GM23338 (cell line): ENCODE results near the gene DENND5A.

Experiments
- CREB1 ChIP-seq: fragments of 250-450 bp; sonication (Bioruptor Pico); IDR thresholded peaks from 2 replicates; pipeline ENCODE4 v1.5.0; 2020; ENCODE audit warnings: low read depth, mild to moderate bottlenecking, moderate library complexity
- EZH2 ChIP-seq: fragments of 200-600 bp; sonication (generic); IDR thresholded peaks from one replicate; pipeline ENCODE4 v1.8.0; 2017; ENCODE audit warnings: antibody characterized with exemption, mild to moderate bottlenecking, low read depth; ENCODE audit not compliant: unreplicated experiment
- EZH2phosphoT487 ChIP-seq: fragments of 200-600 bp; sonication (generic); IDR thresholded peaks from one replicate; pipeline ENCODE4 v1.8.1; 2018; ENCODE audit warnings: antibody characterized with exemption; ENCODE audit not compliant: unreplicated experiment
- JUNB ChIP-seq: IDR thresholded peaks from one replicate; pipeline ENCODE4 v1.6.1; 2016; ENCODE audit warnings: antibody characterized with exemption; ENCODE audit not compliant: unreplicated experiment
- NANOG ChIP-seq: IDR thresholded peaks from 2 replicates; pipeline ENCODE4 v1.6.1; 2016; ENCODE audit warnings: antibody characterized with exemption, borderline replicate concordance
- POLR2AphosphoS5 ChIP-seq: IDR thresholded peaks from 2 replicates; pipeline ENCODE4 v1.6.1; 2016; ENCODE audit warnings: antibody characterized with exemption, low read depth
- TF ChIP-seq, protein P1 (sequence below), 2 experiments: fragments of 200-600 bp in 1 of 2; sonication (generic) in 1 of 2; conservative IDR thresholded peaks; 2 replicates each; pipeline versions ENCODE4 v1.5.1 to v1.6.1; 2016 to 2017; ENCODE audit warnings: antibody characterized with exemption in 2 of 2, low read depth in 2 of 2, mild to moderate bottlenecking in 2 of 2, moderate library complexity in 1 of 2
- TF ChIP-seq, protein P2 (sequence below): IDR thresholded peaks from one replicate; pipeline ENCODE4 v1.6.1; 2018; ENCODE audit warnings: antibody characterized with exemption; ENCODE audit not compliant: unreplicated experiment
- TF ChIP-seq, protein P3 (sequence below): IDR thresholded peaks from 2 replicates; pipeline ENCODE4 v1.6.1; 2016; ENCODE audit warnings: antibody characterized with exemption
- TF ChIP-seq, protein P4 (sequence below): fragments of 250-450 bp; sonication (Bioruptor Pico); IDR thresholded peaks from 2 replicates; pipeline ENCODE4 v1.5.0; 2020; ENCODE audit warnings: mild to moderate bottlenecking, moderate library complexity

DNA sequence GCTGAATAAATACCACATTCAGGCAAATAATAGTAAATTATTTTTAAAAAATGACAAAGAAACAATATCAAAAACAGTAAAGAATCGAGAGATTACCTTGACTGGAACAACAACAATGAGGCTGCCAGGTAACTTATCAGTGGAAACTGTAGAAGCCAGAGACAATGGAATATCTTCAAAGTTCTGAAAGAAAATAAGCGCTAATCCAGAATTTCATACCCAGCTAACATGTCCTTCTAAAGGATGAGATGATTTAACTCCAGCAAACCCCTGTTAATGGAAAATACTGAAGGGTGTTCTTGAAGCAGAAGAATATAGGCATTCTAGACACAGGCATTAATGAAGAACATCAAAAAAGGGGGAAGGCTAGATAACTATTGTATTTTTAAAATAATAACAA lies 153.1 kb downstream of the DENND5A start:
- TF ChIP-seq, protein P1, sequence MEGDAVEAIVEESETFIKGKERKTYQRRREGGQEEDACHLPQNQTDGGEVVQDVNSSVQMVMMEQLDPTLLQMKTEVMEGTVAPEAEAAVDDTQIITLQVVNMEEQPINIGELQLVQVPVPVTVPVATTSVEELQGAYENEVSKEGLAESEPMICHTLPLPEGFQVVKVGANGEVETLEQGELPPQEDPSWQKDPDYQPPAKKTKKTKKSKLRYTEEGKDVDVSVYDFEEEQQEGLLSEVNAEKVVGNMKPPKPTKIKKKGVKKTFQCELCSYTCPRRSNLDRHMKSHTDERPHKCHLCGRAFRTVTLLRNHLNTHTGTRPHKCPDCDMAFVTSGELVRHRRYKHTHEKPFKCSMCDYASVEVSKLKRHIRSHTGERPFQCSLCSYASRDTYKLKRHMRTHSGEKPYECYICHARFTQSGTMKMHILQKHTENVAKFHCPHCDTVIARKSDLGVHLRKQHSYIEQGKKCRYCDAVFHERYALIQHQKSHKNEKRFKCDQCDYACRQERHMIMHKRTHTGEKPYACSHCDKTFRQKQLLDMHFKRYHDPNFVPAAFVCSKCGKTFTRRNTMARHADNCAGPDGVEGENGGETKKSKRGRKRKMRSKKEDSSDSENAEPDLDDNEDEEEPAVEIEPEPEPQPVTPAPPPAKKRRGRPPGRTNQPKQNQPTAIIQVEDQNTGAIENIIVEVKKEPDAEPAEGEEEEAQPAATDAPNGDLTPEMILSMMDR (conservative IDR thresholded peaks at IDR 0.05; ENCODE audit: low read depth in 2 of 2), result no peak
- TF ChIP-seq POLR2AphosphoS5, result no peak
- TF ChIP-seq EZH2, result no peak
- TF ChIP-seq CREB1 (CRISPR knock-in tag), result no peak
- TF ChIP-seq, protein P2, sequence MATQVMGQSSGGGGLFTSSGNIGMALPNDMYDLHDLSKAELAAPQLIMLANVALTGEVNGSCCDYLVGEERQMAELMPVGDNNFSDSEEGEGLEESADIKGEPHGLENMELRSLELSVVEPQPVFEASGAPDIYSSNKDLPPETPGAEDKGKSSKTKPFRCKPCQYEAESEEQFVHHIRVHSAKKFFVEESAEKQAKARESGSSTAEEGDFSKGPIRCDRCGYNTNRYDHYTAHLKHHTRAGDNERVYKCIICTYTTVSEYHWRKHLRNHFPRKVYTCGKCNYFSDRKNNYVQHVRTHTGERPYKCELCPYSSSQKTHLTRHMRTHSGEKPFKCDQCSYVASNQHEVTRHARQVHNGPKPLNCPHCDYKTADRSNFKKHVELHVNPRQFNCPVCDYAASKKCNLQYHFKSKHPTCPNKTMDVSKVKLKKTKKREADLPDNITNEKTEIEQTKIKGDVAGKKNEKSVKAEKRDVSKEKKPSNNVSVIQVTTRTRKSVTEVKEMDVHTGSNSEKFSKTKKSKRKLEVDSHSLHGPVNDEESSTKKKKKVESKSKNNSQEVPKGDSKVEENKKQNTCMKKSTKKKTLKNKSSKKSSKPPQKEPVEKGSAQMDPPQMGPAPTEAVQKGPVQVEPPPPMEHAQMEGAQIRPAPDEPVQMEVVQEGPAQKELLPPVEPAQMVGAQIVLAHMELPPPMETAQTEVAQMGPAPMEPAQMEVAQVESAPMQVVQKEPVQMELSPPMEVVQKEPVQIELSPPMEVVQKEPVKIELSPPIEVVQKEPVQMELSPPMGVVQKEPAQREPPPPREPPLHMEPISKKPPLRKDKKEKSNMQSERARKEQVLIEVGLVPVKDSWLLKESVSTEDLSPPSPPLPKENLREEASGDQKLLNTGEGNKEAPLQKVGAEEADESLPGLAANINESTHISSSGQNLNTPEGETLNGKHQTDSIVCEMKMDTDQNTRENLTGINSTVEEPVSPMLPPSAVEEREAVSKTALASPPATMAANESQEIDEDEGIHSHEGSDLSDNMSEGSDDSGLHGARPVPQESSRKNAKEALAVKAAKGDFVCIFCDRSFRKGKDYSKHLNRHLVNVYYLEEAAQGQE, result no peak
- TF ChIP-seq EZH2phosphoT487, result no peak
- no peak for TF ChIP-seq JUNB
- TF ChIP-seq, protein P3, sequence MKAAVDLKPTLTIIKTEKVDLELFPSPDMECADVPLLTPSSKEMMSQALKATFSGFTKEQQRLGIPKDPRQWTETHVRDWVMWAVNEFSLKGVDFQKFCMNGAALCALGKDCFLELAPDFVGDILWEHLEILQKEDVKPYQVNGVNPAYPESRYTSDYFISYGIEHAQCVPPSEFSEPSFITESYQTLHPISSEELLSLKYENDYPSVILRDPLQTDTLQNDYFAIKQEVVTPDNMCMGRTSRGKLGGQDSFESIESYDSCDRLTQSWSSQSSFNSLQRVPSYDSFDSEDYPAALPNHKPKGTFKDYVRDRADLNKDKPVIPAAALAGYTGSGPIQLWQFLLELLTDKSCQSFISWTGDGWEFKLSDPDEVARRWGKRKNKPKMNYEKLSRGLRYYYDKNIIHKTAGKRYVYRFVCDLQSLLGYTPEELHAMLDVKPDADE, result no peak
- TF ChIP-seq, protein P4, sequence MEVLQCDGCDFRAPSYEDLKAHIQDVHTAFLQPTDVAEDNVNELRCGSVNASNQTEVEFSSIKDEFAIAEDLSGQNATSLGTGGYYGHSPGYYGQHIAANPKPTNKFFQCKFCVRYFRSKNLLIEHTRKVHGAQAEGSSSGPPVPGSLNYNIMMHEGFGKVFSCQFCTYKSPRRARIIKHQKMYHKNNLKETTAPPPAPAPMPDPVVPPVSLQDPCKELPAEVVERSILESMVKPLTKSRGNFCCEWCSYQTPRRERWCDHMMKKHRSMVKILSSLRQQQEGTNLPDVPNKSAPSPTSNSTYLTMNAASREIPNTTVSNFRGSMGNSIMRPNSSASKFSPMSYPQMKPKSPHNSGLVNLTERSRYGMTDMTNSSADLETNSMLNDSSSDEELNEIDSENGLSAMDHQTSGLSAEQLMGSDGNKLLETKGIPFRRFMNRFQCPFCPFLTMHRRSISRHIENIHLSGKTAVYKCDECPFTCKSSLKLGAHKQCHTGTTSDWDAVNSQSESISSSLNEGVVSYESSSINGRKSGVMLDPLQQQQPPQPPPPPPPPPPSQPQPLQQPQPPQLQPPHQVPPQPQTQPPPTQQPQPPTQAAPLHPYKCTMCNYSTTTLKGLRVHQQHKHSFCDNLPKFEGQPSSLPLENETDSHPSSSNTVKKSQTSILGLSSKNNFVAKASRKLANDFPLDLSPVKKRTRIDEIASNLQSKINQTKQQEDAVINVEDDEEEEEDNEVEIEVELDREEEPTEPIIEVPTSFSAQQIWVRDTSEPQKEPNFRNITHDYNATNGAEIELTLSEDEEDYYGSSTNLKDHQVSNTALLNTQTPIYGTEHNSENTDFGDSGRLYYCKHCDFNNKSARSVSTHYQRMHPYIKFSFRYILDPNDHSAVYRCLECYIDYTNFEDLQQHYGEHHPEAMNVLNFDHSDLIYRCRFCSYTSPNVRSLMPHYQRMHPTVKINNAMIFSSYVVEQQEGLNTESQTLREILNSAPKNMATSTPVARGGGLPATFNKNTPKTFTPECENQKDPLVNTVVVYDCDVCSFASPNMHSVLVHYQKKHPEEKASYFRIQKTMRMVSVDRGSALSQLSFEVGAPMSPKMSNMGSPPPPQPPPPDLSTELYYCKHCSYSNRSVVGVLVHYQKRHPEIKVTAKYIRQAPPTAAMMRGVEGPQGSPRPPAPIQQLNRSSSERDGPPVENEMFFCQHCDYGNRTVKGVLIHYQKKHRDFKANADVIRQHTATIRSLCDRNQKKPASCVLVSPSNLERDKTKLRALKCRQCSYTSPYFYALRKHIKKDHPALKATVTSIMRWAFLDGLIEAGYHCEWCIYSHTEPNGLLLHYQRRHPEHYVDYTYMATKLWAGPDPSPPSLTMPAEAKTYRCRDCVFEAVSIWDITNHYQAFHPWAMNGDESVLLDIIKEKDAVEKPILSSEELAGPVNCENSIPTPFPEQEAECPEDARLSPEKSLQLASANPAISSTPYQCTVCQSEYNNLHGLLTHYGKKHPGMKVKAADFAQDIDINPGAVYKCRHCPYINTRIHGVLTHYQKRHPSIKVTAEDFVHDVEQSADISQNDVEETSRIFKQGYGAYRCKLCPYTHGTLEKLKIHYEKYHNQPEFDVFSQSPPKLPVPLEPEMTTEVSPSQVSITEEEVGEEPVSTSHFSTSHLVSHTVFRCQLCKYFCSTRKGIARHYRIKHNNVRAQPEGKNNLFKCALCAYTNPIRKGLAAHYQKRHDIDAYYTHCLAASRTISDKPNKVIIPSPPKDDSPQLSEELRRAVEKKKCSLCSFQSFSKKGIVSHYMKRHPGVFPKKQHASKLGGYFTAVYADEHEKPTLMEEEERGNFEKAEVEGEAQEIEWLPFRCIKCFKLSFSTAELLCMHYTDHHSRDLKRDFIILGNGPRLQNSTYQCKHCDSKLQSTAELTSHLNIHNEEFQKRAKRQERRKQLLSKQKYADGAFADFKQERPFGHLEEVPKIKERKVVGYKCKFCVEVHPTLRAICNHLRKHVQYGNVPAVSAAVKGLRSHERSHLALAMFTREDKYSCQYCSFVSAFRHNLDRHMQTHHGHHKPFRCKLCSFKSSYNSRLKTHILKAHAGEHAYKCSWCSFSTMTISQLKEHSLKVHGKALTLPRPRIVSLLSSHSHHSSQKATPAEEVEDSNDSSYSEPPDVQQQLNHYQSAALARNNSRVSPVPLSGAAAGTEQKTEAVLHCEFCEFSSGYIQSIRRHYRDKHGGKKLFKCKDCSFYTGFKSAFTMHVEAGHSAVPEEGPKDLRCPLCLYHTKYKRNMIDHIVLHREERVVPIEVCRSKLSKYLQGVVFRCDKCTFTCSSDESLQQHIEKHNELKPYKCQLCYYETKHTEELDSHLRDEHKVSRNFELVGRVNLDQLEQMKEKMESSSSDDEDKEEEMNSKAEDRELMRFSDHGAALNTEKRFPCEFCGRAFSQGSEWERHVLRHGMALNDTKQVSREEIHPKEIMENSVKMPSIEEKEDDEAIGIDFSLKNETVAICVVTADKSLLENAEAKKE (CRISPR knock-in tag), result no peak
- TF ChIP-seq NANOG, result no peak
